Brain microvascular endothelial cell (primary cell): Measurements from ENCODE around the gene TNS2.

Experiments
- DNase-seq: peaks from one replicate; pipeline ENCODE4 v3.0.0-alpha.2; 2020
- H3K27ac ChIP-seq: fragments of 250-450 bp; sonication (Bioruptor Pico); 2 replicates; pipeline ENCODE4 v1.5.1; 2020; ENCODE audit warnings: mild to moderate bottlenecking, moderate library complexity
- H3K27me3 ChIP-seq: fragments of 250-450 bp; sonication (Bioruptor Pico); replicated peaks from 2 replicates; pipeline ENCODE4 v1.5.1; 2020; ENCODE audit warnings: mild to moderate bottlenecking
- H3K36me3 ChIP-seq: fragments of 250-450 bp; sonication (Bioruptor Pico); replicated peaks from 2 replicates; pipeline ENCODE4 v1.5.1; 2020; ENCODE audit warnings: mild to moderate bottlenecking
- H3K4me3 ChIP-seq: 2 replicates; pipeline ENCODE4 v1.5.1; 2011; ENCODE audit warnings: low read depth, mild to moderate bottlenecking, control low read depth, low read length, moderate library complexity
- in situ Hi-C: cut with HindIII; loops from 2 replicates; pipeline ENCODE4 v1.10.0; 2017; ENCODE audit warnings: low sequenced_read_pairs, low pct_ligation_motif_present
- TF ChIP-seq, protein P1 (sequence below): IDR thresholded peaks from 2 replicates; pipeline ENCODE4 v1.5.1; 2011; ENCODE audit warnings: low read depth, mild to moderate bottlenecking, moderate library complexity, low read length, control low read depth, inconsistent platforms; ENCODE audit errors: missing control alignments

TNS2 gene

DNA sequence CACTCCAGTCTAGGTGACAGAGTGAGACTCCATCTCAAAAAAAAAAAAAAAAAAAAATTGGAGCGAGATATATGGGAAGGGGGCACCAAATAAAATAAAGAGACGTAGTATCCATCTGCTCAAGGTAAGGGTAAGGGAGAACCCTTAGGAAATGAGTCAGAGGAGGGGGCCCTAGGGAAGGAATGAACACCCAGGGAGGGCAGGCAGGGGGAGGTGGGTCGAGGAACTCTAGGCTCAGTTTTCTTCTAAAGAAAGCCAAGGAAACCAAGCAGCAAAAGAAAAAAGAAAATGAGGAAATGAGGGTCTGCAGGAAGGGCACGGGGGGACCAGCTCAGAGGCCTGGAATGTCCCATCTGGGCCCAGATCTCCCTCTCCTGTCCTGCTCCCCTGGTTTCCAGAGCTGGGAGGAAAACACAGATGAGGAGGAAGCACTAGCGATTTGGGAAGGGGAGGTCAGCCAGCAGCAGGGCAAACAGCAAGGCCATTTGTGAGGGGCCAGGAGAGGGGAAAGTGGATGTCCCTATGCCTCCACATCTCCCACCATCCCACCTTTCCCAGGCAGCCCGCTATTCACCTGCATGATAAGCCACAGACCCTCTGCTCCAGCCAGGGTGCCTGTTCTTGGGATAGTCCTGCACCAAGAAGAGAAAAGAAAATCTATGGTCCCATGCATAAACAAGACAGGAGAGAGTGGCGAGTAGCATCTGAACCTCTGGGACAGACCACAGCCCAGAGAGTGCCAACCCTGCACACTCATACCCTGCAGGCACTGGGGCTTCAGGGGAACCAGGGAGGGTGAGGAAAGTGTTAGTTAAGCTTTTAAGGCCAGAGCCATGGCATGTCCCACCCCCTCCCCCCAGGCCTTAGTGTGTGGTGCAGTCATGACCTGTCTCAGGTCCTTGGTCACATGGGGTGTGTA, 17.5 kb downstream of the TNS2 start:
- H3K27ac ChIP-seq = no peak overlapping the region
- DNase-seq = no peak
- in situ Hi-C loops = no loop called here
- no peak overlapping the region for H3K4me3 ChIP-seq
- no peaks in the 10 kb centered on the region for H3K27me3 ChIP-seq
- peaks cover 35% of the 10 kb centered on the region for H3K36me3 ChIP-seq
- TF ChIP-seq, protein P1, sequence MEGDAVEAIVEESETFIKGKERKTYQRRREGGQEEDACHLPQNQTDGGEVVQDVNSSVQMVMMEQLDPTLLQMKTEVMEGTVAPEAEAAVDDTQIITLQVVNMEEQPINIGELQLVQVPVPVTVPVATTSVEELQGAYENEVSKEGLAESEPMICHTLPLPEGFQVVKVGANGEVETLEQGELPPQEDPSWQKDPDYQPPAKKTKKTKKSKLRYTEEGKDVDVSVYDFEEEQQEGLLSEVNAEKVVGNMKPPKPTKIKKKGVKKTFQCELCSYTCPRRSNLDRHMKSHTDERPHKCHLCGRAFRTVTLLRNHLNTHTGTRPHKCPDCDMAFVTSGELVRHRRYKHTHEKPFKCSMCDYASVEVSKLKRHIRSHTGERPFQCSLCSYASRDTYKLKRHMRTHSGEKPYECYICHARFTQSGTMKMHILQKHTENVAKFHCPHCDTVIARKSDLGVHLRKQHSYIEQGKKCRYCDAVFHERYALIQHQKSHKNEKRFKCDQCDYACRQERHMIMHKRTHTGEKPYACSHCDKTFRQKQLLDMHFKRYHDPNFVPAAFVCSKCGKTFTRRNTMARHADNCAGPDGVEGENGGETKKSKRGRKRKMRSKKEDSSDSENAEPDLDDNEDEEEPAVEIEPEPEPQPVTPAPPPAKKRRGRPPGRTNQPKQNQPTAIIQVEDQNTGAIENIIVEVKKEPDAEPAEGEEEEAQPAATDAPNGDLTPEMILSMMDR = no peak

DNA sequence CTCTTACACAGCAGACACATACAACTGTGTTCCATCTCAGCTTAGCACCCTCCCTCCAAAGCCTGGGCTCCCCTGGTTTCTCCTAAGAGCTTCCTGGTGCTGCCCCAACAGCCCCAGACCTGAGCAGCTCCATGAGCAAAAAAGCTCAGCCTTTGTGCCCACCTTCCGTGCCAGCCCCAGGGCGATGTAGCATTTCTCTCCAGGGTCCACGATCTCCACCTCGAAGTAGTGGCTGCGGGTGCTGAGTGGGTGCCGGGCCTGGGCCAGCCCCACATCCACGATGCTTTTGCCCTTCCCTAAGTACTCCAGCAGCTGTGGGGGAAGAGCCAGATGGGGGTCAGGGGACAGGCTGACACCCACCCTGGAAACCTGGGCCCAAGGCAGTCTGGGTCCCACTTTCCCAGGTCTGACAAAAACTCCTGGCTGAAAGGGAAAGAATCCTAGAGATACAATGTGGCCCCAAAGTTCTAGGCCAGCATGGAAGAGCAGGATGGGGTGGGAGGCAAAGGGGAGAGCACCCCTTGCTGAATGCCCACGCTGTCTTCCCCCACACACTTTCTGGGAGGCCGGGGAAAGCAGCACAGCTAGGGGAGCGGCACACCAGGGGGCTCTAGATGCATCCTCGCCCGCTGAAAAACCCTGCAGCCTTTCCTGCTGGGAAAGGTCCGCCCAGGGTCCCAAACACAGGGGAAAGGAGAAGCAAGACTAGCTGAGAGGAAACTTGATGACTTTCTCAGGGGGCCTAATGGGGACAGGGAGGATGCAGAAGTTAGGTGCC, 18.3 kb downstream of the TNS2 start:
- TF ChIP-seq, protein P1 = no peak
- no peak overlapping the region for H3K27ac ChIP-seq
- no peak overlapping the region for H3K4me3 ChIP-seq
- in situ Hi-C loops = no loop called here
- no peak for DNase-seq
- H3K27me3 ChIP-seq = no peaks in the 10 kb centered on the region
- H3K36me3 ChIP-seq = peaks cover 27% of the 10 kb centered on the region

DNA sequence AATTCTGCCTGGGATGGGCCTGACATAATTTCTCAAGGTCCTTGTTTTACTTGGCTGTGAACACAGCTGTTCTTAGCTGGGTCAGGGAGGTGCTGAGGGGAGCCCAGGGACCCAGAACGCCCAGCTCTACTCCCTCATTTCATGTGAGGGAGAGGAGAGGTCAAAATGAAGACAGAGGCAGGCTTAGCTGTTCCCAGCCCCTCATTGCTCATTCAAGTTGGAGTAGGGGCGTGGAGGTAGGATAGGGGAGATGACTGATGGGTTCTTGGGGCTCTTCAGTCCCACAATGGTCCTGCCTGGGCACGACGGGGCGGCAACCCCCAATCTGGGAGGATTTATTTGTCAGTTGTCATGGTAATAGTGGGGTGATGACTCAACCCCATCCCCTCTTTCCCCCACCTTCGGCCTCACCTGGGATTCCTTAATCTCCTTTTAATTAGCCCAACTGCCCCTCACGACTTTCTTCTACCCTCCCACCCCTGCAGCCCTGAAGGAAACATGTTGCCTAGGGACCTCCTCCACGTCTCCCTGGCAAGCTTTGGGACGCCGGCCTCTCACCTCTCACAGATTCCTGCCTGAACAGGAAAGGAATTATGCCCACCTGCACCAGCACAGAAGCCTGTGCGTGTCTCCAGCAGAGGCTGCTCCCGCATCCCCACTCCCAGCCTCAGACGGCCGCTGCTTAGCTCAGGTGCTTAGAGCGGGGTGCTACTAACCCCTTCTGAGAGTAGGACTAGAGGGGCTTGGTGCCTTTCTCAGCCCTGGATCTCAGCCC, 19.1 kb downstream of the TNS2 start:
- no peak overlapping the region for H3K4me3 ChIP-seq
- H3K36me3 ChIP-seq = peaks cover 26% of the 10 kb centered on the region
- no peak overlapping the region for H3K27ac ChIP-seq

DNA sequence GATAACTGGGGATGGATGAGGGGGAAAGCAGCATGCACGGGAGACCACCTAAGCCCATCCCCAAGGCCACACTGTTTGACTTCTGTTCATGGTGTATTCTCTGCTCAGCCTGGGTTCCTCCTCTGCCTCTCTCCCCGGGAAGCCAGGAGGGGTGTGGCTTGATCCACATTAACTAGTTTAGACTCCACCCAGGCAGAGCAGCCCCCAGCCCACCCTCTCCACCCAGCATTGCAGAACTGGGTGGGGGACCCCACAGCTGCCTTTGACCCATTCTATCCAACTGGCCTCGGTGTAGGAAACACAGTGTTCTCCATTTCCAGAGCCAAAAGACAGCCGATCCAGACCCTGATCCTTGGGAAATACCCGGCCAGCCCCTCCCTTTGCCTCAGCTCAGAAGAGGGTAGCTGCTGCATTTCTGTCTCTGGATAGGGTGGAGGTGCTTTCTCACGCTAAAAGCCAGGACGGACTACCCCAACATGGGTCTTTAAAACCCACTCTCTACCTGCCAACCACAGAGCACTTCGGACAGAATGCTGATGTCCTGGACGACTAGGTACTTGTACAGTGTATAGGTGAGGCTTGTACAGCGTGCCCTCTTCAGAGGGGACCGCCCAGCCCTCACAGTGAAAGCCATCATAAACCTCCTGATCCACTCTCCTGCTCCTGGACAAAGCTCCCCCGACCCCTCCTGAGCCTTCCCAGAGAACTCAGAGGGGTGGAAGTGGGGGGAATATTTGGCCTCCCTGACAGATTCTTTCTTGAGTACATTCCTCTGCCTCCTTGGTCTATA, 20.0 kb downstream of the TNS2 start:
- TF ChIP-seq, protein P1 = no peak
- no peak overlapping the region for H3K4me3 ChIP-seq
- no peak for DNase-seq
- peaks cover 31% of the 10 kb centered on the region for H3K36me3 ChIP-seq
- no peaks in the 10 kb centered on the region for H3K27me3 ChIP-seq
- in situ Hi-C loops = no loop called here
- H3K27ac ChIP-seq = no peak overlapping the region

More for the DNA sequence above, 19.1 kb downstream of the TNS2 start:
- no peak for DNase-seq
- H3K27me3 ChIP-seq = no peaks in the 10 kb centered on the region
- TF ChIP-seq, protein P1 = no peak
- in situ Hi-C loops = no loop called here

DNA sequence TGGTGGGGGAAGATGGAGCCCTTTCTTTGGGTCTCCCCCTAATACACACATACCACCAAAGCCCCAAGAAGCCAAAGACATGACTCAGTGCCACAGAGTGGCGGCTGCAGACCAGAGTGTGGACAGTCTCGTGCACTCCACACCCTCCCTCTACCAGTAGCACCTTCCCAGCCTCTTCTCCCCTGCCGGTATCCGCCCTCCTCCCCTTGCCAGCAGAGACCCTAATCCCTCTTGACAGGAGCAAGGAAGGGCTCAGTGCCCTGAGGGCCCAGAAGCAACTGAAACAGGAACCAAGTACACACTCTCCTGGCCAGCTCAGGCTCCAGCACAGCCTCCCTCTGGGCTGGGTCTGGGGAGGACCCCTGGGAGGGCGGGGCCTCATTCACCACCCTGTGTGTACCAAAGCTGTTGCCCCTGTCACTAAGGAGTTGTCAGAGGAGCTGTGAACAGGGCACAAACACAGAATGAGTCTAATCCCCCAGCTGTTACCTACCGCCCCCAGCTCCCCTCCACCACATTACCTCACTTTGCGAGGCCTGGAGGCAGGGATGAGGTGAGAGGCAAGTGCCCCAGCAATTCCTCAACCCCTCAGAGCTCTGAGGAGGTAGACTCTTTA, 21.1 kb downstream of the TNS2 start:
- H3K36me3 ChIP-seq = peaks cover 27% of the 10 kb centered on the region
- no peak overlapping the region for H3K27ac ChIP-seq
- in situ Hi-C loops = no loop called here
- TF ChIP-seq, protein P1 = no peak
- H3K4me3 ChIP-seq = no peak overlapping the region
- no peaks in the 10 kb centered on the region for H3K27me3 ChIP-seq
- DNase-seq = no peak
